Muscle layer of duodenum (tissue), 2 donors: ENCODE measurements around the gene TNPO2.
"Not testable (repeated sequence)": the region's sequence is repeated elsewhere in the genome, so short reads cannot be mapped to it uniquely, and the experiment has no call there.

Experiments used
- H3K27ac ChIP-seq: one replicate; pipeline ENCODE4 v1.7.0; 2013; ENCODE audit warnings: mild to moderate bottlenecking, low read length
- H3K27me3 ChIP-seq: one replicate; pipeline ENCODE4 v1.7.0; 2013; ENCODE audit warnings: low read depth, mild to moderate bottlenecking, control low read depth, low read length
- H3K36me3 ChIP-seq, 2 donors: one replicate each; pipeline ENCODE4 v1.7.0; 2013; ENCODE audit warnings: low read length in 2 of 2, control low read depth in 1 of 2, mild to moderate bottlenecking in 1 of 2; ENCODE audit not compliant: insufficient read depth in 2 of 2, control insufficient read depth in 1 of 2
- H3K4me1 ChIP-seq, 2 donors: one replicate each; pipeline ENCODE4 v1.7.0; 2013; ENCODE audit warnings: low read length in 2 of 2, mild to moderate bottlenecking in 2 of 2, control low read depth in 1 of 2, moderate library complexity in 1 of 2; ENCODE audit not compliant: insufficient read depth in 2 of 2, control insufficient read depth in 1 of 2
- H3K4me3 ChIP-seq, 2 donors: one replicate each; pipeline ENCODE4 v1.7.0; 2013; ENCODE audit warnings: low read length in 2 of 2, low read depth in 1 of 2, mild to moderate bottlenecking in 1 of 2
- H3K9me3 ChIP-seq, 2 donors: one replicate each; pipeline ENCODE4 v1.7.0; 2013; ENCODE audit warnings: low read length in 2 of 2, control low read depth in 1 of 2, mild to moderate bottlenecking in 1 of 2; ENCODE audit not compliant: control insufficient read depth in 1 of 2
- donor health status: healthy.

TNPO2 gene

DNA sequence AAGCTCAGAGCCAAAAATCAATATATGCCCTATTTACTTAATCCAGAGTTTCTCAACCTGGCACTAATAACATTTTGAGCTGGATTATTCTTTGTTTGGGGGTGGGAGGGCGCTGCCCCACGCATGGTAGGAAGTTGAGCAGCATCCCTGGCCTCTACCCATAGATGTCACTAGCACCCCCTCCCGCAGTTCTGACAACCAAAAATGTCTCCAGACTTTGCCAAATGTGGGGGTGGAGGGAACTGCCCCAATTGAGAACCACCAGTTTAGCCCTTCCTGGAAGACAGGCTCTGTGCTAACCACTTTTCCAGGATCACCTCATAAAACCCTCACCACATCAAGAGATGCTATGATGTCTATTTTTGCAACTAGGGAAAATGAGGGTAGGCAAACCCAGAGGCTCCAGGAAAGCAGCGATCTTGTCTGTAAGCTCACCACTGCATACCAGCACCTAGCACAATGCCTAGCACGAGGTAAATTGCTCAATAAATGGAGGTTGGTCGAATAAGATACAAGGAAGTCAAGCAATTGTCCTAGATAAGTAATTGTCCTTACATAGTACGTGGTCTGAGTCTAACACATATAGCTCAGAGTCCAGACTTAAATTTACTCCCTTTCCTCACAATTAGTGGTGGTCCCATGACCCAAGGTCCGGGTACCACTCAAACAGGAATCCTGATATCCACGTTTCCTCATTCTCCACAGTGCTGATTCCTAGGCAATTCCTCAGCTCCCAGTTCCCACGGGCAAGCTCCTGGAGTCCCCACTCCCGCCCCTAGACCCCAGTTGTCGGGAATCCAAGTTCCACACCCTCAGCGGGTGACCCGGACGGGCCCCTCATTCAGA lies 9.9 kb upstream of the TNPO2 start:
- H3K27ac ChIP-seq = peak overlapping the region; percentile 80
- peaks cover 15 to 40% of the 10 kb centered on the region in 2 donors for H3K36me3 ChIP-seq
- no peaks in the 10 kb centered on the region for H3K27me3 ChIP-seq
- peaks cover 15 to 44% of the 10 kb centered on the region in 2 donors for H3K4me1 ChIP-seq
- no peaks in the 10 kb centered on the region for H3K9me3 ChIP-seq
- H3K4me3 ChIP-seq = peak overlapping the region; percentile 93 to 95

DNA sequence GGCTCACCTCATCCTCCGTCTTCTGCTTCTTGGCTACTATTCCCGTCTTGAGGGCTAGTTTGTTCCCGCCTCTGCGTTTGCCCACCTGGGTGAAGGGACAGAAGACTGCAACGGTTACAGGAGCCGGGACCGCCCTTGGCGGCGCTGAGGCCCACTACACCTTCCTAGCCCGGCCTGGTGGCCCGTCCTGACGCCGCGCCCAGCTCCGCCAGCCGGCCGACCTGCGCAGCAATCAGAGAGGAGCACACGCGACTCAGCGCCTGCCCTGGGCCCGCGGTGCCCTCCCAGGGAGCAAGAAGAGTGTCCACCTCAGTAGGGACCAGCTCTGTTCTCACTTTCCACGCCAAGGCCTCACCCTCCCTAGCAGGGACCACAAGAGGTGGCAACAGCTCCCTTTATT lies 7.6 kb upstream of the TNPO2 start:
- peaks cover 8 to 30% of the 10 kb centered on the region in 2 donors for H3K4me1 ChIP-seq
- H3K27ac ChIP-seq = no peak overlapping the region
- H3K36me3 ChIP-seq = peaks cover 15 to 46% of the 10 kb centered on the region in 2 donors
- H3K27me3 ChIP-seq = no peaks in the 10 kb centered on the region
- no peaks in the 10 kb centered on the region for H3K9me3 ChIP-seq
- H3K4me3 ChIP-seq = no peak overlapping the region

DNA sequence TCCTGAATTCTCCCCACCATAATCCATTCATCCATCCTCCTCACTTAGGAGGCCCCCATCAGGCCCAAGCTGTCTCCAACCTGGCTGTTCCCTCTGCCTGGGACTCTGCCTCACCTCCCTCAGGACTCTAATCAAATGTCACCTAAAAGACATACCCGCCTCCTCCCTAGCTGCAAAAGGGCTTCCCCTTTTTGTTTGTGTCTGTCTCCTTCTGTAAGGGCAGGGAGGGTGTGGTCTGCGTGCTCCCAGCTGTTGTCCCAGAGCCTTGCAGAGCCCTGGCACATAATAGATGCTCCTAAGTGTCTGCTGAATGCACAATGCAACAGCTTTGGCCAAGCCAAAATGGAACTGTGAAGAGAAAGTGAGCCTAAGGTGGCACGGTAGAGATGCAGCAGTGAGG lies 6.3 kb upstream of the TNPO2 start:
- Histone ChIP-seq H3K4me1 (peaks cover 8 to 27% of the 10 kb centered on the region in 2 donors), H3K36me3 (peaks cover 15 to 46% of the 10 kb centered on the region in 2 donors), H3K4me3 (no peak overlapping the region), H3K9me3 (no peaks in the 10 kb centered on the region), H3K27ac (no peak overlapping the region), H3K27me3 (no peaks in the 10 kb centered on the region)

DNA sequence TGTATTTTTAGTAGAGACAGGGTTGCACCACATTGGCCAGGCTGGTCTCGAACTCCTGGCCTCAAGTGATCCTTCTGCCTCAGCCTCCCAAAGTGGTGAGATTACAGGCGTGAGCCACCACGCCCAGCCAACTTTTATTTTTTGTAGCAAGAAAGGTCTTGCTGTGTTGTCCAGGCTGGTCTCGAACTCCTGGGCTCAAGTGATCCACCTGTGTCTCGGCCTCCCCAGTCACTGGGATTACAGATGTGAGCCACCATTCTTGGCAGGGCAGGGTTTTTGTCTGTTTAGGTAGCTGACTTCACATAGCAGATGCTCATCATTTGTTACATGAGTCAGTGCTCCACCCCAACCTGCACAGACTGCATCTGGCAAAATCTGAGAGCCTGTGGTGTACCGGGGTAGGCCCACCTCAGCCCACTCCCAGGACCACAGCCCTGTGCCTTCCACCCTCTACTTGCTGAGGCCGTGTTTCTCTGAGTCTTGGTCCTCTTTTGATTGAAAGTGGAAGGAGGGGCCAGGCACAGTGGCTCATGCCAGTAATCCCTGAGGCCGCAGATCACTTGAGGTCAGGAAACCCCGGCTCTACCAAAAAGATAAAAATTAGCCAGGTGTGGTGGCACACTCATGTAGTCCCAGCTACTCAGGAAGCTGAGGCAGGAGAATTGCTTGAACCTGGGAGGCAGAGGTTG lies 4.2 kb upstream of the TNPO2 start:
- Histone ChIP-seq H3K4me1 (peaks cover 3 to 30% of the 10 kb centered on the region in 2 donors), H3K27me3 (no peaks in the 10 kb centered on the region), H3K4me3 (no peak overlapping the region), H3K27ac (no peak overlapping the region), H3K36me3 (peaks cover 15 to 42% of the 10 kb centered on the region in 2 donors), H3K9me3 (no peaks in the 10 kb centered on the region)

- Histone ChIP-seq H3K4me1 (peaks cover 3 to 21% of the 10 kb centered on the region in 2 donors), H3K4me3 (no peak overlapping the region), H3K27ac (no peak overlapping the region), H3K27me3 (no peaks in the 10 kb centered on the region), H3K36me3 (peaks cover 15 to 38% of the 10 kb centered on the region in 2 donors), H3K9me3 (no peaks in the 10 kb centered on the region)
Observed at GRCh38 chr19:12726988-12727316, 3.2 kb upstream of the TNPO2 start.

DNA sequence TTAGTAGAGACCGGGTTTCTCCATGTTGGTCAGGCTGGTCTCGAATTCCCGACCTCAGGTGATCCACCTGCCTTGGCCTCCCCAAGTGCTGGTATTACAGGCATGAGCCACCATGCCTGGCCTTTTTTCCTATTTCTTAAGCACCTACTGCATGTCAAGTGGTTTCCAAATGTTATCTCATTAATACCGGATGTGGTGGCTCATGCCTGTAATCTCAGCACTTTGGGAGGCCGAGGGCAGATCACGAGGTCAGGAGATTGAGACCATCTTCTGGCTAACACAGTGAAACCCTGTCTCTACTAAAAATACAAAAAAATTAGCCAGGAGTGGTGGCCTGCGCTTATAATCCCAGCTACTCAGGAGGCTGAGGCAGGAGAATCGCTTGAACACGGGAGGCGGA lies 1.9 kb upstream of the TNPO2 start:
- not testable (repeated sequence) for H3K27ac ChIP-seq, H3K27me3 ChIP-seq, H3K9me3 ChIP-seq, H3K4me3 ChIP-seq
- Histone ChIP-seq H3K36me3 (peaks cover 8 to 28% of the 10 kb centered on the region in 2 donors), H3K4me1 (peaks cover 3 to 27% of the 10 kb centered on the region in 2 donors)

- H3K9me3 ChIP-seq = no peaks in the 10 kb centered on the region
- peaks cover 6 to 38% of the 10 kb centered on the region in 2 donors for H3K4me1 ChIP-seq
- peak overlapping the region; percentile 83 for H3K27ac ChIP-seq
- H3K4me3 ChIP-seq = peak overlapping the region; percentile 71 to 77
- H3K36me3 ChIP-seq = peaks cover 7 to 16% of the 10 kb centered on the region in 2 donors
- no peaks in the 10 kb centered on the region for H3K27me3 ChIP-seq
Observed at GRCh38 chr19:12723381-12723640, 421 bp downstream of the TNPO2 start.

DNA sequence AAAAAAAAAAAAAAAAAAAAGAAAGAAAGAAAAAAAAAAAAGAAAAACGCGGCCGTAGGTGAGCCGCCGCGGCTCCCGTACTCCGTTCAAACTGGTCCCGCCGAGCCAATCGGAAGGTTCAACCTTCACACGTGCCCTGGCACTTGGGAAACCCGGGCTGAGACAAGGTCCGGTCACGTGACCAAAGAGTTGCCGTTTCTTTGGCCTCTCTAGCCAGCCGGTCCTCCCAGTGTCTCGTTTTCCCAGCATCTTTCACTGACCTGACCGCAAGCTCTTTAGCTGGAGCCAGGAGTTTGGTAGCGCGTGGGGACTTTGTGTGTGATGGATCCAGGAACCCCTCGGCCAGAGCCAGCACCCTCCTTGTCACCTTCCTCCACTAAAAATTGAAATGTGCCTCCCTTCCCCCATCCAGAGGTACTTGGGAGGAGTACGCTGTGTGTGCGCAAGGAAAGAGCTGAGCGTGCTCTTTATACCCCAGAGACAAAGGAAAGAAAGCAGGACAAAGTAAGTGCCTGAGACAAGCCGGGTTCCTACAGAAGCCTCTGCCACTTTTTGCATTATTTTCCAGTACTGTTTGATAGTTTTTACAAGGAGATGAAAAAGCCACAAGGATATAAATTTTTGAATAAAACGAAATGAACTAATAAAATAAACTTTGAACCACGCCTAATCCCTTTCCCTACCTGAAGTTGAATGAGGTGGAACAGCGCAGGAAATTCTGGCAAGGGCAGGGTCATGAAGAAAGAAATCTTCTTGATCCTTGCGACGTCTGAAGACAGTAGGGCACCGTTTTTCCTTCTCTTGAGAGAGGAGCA lies 959 bp downstream of the TNPO2 start:
- H3K4me3 ChIP-seq = peak overlapping the region; percentile 71 to 77
- H3K4me1 ChIP-seq = peaks cover 6 to 38% of the 10 kb centered on the region in 2 donors
- peak overlapping the region; percentile 83 for H3K27ac ChIP-seq
- H3K9me3 ChIP-seq = no peaks in the 10 kb centered on the region
- no peaks in the 10 kb centered on the region for H3K27me3 ChIP-seq
- peaks cover 7 to 12% of the 10 kb centered on the region in 2 donors for H3K36me3 ChIP-seq

DNA sequence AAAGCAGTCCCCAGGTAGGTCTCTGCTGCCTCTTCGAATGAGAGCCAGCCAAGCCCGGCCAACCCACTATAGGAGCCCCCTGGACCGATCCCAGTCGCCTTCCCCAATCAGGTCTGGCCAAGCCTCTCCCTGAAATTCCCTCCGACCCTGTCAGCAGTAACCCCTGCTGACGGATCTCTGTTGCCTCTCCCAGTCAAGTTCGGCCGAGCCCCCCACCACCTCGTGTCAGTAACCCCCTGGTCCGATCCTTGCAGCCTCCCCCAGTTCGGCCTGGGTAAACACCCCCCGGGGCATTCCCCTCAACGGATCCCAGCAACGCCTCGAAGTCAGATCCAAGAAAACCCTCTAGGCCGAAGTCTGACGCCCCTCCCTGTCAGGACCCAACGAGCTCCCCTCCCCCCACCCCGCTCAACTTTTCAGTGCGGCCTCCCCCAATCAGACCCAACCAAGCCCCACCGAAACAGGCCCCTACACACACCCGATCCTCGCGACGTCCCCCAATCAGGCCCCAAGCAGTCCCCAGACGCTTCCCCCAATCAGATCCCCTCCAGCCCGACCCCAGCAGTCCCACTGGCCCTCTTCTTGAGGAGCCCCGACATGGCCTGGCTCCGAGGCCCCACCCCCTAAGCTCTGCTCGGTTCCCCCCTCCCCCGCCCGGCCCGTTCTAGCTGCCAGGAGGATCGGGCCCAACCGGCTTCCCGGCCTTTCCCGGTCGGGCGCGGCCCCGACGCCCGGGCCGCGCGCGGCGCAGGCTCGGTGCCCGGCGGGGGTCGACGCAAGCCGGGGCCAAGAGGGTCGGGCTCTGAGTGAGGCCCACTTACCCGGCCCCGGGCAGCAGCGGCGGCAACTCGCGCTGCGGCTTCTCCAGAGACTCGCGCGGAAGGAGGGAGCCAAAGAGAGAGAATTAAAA lies 1.8 kb downstream of the TNPO2 start:
- Histone ChIP-seq H3K9me3 (no peaks in the 10 kb centered on the region), H3K27ac (peak overlapping the region; percentile 90), H3K4me1 (peaks cover 6 to 38% of the 10 kb centered on the region in 2 donors), H3K27me3 (no peaks in the 10 kb centered on the region), H3K4me3 (peak overlapping the region; percentile 71 to 86), H3K36me3 (peaks cover 8 to 12% of the 10 kb centered on the region in 2 donors)

DNA sequence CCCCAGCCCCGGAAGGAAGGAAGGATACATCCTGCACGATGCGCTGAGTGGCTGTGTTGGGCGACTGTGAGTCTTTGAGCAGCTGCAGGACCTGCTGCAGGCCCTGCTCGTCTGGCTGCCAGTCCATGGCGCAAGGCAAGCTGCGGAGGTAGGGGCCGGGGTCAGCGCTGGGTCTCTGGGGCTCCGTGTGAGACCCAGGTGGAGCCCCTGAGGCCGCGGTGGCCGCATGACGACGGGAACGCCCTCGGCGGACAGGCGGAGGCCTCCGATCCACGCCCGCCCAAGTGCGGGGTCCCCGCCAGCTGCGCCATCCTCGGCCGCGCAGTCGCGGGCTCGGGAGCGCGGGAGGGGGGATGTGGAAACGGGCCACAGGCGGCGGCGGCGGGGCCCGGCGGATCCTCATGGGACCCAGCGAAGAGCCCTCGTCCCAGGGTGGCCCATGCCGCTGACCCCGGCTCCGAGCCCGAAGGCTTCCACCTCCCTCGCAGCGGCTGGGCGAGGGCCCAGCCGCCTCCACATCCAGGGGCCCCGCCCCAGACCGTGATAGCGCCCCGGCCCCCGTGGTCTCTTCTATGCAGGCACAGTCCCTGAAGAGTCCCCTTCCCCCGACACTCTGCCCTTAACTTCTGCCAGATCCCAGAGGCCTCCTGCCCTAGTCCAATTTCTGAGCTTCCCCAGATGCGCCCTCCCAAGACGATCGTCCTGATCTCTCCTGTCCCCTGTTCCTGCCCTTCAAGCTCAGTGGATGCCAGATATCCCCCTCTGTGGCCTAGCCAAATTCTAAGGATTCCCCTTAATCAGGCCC lies 2.7 kb downstream of the TNPO2 start:
- Histone ChIP-seq H3K27ac (peak overlapping the region; percentile 90), H3K27me3 (no peaks in the 10 kb centered on the region), H3K36me3 (peaks cover 13 to 19% of the 10 kb centered on the region in 2 donors), H3K9me3 (no peaks in the 10 kb centered on the region), H3K4me1 (peaks cover 6 to 38% of the 10 kb centered on the region in 2 donors), H3K4me3 (peak overlapping the region; percentile 71 to 86)
